ENCODE data around the gene TMEM150A.
"Not testable (repeated sequence)": the region's sequence is repeated elsewhere in the genome, so short reads cannot be mapped to it uniquely, and the experiment has no call there.

The TMEM150A gene

DNA sequence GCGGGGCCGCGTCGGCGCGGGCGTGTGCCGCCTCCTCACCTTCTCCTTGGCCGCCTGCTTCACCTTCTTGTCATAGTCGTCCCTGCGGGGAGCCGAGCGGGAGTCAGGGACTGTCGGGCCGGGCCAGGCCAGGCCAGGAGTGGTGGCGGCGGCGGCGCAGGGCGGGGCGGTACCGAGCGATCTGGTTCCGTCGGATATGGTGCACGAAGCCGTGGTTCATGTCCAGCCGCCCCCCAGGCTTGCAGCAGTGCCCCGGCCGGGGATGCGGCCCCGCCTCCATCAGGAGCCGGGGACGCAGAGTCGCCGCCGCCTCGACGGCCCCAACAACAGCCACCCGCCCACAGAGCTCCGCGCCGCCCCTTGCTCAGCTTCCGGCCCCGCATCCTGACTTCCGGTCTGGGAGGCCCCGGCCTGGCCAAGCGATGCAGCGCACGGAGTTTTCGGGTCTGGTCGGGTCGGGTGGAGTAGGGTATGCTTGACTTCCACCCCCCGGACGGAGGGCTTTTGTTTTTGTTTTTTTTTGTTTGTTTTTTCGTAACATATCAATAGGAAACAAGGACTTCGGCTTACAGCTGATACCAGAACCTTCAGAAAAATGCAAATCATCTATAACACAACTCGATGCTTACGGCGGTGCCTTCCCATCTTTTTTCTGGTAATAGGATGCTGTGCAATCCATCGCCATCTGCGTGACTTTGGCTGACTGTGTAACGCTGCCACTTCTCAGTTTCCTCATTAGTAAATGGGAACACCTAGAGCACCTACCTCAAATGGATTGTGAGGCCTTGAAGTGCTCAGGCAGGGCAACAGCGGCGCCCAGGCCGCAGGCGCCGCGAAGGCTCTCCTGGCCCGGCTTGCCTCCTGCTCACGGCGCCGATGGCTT, 9.4 kb upstream of the TMEM150A start, which contains the start of gene C2orf68:
Gene C2orf68, minus strand, starts transcription at position 362 of the 883 bp plus-strand sequence. Its CDS starts 82 bp downstream, at position 280.
- peak; percentile 92 for DNase-seq (ENCODE audit: low spot score)

DNA sequence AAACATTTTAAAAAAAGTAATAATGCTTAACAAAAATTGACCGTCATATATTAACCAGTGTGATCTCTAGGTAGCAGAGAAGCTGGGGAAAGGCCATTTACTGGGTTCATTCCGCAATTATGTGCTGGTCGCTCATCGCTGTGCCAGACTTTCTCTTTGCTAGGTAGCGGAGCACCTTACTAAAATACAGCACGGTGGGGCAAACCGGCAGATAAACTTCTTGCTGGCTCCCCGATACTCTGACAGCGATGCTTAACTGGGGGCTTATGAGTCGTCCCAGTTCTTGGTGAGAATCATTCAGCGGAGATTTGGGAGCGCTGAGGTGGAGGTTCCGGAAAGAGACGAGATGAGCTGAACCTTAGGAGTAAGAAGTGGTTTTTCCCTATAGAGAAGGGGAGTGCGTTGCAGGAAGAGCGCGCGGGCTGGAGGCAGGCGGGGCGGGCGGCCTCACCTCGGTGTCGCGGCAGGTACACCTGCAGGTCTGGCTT, 8.8 kb upstream of the TMEM150A start:
- DNase-seq (ENCODE audit: low spot score): no peak

DNA sequence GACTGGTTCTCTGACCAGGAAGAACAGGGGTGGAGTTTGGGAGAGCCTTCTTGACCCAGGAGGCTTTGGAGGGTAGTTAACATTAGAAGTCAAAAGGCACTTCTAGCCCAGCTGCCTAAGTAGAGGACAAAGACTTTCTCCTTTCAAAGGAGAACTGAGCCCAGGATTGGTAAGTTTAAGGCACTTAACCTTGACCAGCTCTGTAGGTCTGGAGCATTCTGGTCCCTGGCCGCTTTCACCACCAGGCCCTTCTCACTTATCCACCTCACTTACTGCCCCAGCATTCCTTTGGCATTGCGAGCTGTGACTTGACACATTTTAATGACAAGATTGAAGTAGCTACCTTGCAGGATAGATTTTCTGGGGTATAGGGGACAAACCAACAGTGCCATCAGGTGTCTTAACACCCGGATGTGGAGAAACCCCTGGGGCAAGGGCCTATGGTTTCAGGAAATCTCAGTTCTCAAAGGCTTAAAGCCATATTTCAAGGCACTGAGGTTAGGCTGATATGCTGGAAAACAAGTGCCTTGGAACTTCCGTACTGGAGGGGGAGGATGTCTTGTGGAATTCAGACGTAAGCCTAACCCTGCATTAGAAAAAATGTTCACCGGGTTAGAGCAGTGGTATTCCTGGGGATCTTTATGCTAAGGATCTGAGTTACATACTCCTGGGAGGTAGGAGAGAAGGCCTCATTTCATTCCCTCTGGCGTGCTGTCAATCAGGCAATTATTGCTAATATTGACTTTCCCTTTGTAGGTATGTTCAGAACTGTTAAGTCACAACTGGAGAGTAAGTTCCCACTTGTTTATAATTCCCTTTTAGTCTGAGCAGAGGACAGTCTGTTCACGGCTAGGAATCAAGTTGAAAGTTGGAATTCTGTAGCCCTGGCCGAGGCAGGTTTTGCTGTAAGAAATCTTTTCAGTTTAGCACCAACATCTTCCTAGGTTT, 5.0 kb upstream of the TMEM150A start:
- DNase-seq (ENCODE audit: low spot score): no peak

DNA sequence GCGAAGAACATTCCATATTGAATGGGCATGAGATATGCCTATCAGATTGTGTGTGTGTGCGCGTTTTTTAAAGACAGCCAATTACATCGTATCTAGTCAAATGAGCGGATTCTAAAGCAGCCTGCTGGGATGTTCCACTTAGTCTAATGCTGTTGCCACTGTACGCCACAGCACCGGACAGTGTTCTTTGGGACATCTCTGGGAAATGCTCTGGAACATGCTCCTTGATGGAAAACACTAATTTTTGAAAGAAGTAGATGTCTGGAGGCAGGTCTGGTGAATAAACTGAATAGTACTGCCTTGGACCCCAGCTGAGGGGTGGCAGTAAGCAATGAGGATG, 3.6 kb upstream of the TMEM150A start:
- no peak for DNase-seq (ENCODE audit: low spot score)

DNA sequence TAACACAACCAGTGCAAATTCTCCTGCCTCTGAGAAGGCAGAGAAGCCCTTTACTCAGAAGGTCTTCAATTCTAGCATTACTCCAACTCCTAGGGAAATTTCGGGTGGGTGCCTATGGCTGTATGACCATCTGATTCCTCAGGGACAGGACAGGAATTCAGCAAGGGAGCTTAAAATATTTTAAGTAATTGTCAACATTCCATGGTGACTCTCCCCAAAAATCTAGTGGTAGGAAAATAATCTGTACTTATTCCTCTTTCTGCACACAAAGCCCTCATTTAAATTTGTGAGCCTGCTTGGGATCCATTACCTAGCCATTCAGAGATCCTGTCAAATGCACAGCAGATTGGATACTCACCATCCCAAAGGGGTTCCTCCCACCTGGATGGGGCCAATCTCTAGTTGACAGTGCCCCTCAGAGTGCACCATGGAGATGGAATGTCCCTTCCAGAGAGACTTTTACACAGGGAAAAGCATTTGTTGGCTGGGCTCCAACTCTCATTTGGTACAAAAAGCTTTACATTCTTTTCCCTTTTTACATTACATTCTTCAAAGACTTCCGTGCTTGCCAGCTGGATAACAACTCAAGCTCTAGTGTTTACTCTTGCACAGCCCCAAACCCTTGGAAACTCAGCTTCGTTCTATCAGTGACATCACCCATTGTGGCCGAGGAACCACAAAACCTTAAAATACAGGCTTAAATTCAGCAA, 3.1 kb upstream of the TMEM150A start:
- DNase-seq (ENCODE audit: low spot score): peak; percentile 86

DNA sequence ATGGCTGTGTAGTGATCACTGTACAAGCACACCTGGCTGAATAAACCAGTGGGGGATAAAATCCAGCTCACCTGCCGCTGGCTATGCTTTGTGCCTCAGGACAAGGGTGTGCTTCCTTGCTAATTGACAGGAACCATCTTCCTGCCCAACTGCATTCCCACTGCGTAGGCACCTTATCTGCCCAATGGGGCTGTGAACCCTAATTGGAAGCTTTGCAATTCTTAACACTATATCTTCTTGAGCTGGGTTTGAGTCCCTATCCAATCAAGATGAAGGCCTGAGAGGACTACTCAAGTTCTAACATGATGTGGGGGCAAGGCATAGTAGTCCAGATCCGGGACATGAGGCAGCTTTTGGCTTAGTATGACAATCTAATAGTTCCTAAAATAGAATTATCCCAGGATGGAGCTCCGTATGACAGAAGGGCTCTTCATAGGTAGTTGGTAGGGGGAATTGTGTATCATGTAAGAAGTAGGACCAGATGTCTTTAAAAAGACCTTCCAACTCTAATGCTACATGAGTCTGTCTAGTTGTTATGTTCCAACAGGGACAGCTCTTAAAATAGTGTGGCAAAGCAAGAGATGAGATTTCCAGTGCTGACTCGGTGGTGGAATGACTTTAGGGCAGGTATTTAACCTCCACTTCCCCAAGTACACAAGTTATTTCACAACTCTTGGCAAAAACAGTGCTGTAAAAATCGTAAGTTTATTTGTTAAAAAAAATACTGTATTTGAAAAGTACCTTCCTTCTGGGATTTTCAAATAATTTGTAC, 2.3 kb upstream of the TMEM150A start:
- DNase-seq (ENCODE audit: low spot score): no peak

DNA sequence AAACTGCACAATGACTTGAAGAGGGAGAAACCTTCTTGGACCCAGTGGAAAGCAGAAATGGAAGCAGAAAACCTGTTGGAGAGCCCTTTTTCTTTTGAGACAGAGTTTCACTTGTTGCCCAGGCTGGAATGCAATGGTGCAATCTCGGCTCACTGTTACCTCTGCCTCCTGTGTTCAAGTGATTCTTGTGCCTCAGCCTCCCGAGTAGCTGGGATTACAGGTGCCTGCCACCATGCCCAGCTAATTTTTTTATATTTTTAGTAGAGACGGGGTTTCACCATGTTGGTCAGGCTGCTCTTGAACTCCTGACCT, 1.6 kb upstream of the TMEM150A start:
- DNase-seq (ENCODE audit: low spot score): not testable (repeated sequence)

DNA sequence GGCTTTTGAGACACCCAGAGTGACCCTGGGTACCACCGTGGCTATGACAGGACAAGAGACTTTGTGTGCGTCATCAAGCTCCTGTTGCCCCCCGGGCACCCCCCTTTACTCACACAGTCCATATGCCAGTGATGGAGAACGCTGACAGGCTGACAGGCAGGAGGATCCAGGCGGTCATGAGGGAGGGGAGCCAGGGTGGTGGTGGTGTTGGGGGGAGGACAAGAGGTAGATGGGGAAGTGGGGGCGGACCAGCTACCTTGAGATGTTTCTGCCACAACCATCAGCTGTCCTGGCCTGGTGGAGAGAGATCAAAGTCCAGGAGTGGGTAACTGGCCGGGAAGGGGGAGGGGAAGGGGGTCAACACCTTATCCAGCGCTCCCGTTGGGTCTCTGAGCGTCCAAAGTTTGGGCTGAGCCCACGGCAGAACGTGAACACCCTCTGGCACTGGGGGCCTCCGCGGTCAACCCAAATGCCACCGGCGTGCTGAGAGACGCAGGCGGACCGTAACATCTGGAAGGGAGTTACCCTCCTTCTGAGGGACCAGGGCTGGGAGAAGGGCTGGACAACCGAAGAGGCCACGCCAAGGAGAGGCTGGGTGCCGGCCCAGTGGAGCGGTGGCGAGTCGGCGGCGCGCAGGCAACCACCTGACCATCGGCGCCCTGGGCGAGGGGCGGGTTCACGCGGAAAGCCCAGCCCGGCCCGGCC, 575 bp downstream of the TMEM150A start:
- DNase-seq (ENCODE audit: low spot score): peak; percentile 55

DNA sequence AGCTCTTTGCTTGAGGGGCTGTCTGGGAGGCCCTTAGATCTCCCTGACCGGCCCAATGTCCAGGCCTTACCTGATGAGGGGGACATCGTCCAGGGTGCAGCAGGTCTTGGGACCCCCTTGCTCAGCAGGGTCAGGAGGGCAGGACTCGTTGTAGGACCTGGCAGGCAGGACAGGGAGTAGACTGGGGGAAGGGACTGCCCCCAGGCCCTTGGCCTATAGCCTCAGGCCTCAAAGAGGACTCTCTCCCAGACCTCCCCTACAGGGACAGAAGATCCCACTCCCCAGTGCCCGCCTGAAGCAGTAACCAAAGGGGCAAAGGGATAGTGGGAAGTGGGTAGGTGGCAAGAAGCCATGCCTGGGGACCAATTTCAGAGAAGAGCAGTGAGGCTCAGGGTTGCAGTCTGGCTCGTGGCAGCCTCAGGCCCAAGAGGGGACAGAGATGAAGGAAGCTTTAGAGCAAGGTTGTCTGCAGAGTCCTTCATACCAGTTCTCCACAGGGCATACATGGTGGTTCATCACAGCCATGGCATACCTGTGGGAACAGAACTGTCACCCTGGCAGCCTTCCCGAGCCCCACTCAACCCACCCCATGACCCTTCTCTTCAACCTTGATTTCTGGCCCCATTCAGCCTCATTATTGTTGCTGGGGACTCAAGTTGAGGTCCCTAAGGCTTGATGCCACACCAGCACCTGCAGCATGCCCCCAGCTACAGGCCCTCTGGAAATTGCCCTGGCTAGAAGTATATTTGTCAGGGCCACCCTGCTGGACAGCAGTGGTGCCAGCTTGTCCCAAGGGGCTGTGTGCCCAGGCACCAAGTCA, 1.3 kb downstream of the TMEM150A start:
- no peak for DNase-seq (ENCODE audit: low spot score)

DNA sequence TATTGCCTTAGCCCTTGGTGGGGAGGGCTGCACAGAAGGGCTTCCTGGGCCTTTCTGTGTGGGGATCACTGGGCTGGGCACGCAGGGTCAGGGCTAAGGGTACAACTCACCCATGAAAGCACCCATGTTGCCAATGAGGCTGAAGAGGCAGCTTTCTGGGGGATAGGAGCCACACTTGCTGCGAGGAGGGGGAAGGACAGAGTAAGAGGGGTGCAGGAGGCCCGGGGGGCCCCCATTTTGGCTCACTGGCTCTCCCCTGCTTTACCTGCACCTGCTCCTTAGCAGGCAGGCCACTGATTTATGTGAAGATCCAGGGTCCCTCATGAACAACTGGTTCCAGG, 2.3 kb downstream of the TMEM150A start:
- no peak for DNase-seq (ENCODE audit: low spot score)

DNA sequence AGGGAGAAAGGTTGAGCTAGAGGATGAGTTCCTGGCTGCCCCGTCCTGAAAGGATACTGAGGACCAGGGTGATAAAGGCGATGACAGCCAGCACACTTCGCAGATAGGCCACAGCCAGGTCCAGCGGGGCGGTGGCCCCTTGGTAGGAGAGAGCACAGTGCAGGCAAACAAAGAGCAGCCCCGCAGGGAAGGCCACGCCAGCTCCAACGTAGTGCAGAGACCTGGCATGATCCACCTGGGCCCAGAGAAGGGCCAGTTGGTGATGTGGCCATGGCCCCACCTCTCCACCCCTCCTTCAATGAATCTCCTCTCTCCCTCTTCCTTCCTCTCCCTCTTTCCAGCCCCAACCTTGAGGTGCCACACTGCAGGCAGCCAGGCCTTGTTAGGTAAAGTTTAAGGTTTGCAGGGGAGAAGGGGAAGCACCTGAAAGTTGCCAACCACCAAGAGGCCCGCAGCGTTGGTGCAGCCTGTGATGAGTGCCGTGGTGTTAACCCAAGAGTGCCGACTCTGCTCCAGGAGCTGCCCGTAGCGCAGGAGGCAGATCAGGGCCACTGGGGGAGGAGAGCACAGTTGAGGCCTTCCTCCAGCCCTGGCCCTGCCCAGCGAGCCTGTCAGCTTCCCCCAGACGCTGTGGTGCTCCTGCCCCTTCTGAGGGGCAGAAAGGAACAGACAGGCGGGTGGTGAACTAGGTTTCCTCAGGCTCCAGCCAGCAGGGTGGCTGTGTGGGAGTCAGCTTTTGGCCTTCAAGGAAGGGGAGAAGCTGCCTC, 2.8 kb downstream of the TMEM150A start:
- no peak for DNase-seq (ENCODE audit: low spot score)

DNA sequence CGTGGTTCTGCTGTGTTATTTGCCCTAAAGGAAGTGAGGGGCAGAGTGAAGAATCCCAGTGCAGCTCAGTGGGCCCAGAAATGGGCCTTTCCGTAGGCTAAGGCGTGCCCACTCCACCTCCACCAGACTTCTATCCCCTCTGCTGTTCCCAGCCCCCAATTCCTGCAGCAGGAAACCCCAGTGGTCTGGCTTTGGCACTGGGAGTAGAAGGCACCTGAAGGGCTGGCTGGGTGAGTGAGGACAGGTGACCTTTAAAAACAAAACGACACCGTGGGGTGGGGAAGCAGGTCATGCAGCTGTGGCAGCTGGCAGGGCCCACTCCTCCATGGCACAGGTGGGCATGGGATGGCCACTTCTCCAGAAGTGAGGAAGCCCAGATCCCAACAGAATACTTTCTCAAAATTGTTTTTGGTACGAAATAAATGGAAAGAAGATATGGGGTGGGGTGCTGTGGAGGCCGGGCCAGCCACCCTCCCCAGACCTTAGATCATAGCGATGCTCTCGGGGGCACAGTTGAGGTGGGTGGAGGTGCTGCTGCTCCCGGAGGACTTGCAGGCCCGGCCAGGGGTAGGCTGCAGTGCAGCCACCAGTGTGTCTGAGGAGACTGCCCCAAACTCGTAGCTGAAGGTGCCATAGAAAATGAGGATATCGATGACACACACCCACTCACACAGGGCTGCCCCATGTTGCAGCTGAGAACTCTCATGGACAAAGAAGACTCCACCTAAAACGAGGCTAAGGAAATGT, 3.7 kb downstream of the TMEM150A start:
- DNase-seq (ENCODE audit: low spot score): no peak

DNA sequence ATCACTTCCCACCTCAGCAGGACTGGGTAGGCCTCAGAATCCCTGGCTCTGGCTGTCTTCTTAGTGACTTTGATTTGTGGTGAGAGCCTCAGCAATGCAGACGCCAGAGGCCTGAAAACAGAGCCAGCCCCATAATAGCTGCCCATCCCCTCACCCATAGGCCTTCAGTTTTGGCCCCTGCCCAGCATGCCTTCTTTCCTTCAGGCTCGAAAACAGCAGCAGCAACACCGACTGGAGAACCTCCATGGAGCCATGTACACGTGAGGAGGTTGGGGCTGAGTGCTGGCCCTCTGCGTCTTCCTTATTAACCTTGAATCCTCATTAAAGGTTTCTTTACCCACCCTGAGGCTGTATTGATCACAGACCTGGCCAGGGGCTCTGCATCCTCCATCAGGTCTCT, 5.3 kb downstream of the TMEM150A start:
- no peak for DNase-seq (ENCODE audit: low spot score)

DNA sequence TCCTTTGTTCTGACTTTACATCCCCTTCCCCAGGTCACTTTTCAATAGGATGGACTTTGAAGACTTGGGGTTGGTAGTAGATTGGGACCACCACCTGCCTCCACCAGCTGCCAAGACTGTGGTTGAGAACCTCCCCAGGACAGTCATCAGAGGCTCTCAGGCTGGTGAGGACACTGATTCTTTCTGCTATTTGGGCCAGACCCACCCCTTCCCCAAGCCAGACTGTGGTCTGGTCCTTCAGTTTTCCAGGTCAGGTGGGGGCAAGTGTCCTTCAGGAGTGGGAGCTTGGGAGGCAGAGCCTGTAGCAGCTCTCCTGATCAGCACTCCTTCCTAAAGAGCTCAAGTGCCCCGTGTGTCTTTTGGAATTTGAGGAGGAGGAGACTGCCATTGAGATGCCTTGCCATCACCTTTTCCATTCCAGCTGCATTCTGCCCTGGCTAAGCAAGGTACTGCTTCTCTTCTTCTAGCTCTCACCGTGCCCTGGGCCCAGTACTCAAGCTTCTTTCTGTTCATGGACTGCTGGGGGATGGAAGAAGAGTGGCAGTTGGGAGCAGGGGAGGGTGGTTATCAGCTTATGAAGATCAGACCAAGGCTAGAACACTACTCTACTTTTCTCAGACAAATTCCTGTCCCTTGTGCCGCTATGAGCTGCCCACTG, 5.9 kb downstream of the TMEM150A start:
- DNase-seq (ENCODE audit: low spot score): no peak

DNA sequence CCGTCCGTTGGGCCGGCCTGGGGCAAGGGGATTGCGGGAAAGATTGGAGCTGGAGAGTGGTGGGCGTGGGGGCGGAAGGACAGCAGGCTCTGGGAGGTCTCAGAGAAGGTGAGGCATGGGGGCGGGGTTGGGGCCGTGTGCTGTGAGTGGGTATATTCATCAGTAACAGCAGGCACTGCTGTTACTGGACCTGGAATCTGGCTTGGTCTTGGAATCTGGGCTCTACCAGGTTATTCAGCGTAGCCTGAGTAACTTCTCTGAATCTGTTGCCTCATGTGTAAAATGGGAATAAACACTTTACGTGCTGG, 6.5 kb downstream of the TMEM150A start:
- DNase-seq (ENCODE audit: low spot score): peak; percentile 29

DNA sequence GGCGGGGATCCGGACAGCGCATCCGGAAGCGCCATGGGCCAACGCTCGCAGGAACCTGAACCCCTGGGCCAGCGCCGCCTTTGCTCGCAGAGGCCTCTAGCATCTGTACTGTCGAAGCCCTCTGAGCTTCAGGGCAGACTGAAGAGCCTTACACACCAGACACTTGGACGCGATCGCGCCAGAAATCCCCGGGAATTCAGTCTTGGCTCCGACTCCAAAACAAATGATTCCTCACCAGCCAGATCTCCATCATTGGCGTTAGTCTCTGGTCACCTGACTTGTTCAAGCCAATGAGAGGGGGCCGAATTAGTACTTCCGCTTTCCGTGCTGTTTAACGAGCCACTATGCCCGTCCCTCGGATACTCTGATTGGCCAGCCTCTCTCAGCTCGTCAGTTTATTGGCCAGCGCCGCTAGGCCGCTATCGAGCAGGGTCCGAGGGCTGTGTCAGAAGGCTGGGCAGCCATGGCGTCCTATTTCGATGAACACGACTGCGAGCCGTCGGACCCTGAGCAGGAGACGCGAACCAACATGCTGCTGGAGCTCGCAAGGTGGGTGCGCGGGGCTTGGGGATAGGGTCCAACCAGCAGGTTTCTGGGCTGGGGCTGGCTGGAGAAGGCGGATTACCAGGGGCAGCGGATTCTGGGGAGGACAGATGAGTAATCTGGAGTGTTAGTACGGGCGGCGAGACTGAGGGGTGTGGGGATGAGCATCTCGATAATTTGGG, 7.0 kb downstream of the TMEM150A start, which contains the start of gene RNF181:
Gene RNF181, plus strand, starts transcription at position 445 of the 725 bp plus-strand sequence. Its CDS starts 19 bp downstream, at position 464.
- DNase-seq (ENCODE audit: low spot score): peak; percentile 99

DNA sequence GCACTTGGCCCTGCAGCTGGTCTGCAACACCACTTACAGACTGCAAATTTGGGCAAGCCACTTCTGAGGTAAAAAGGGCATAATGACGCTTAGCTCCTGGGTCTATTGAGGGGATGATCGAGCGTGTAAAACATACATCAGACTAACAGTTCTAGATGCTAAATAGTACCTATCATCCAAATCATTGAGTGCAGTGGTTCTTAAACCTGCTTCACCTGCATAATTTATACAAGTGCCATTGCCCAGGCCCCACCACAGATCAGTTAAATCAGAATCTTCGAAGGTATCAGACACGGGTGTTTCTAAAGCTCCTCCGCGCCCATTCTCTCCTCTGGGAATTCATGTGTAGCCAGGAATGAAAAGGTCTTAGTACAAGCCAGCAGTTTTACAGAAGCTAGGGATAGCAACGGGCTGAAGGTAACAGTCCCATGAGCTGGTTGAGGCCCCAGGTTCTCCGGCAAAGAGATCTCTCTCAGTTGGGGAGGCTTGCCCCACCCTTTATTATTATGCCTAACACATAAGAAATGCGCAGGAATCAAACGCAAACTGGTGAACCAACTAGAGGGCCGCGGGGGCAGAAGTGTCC, 7.7 kb downstream of the TMEM150A start:
- no peak for DNase-seq (ENCODE audit: low spot score)
